GM12878 (cell line): ENCODE results near the gene CTAG1B. TPM values are rescaled to one million over a fixed set of nuclear protein-coding genes. Genes with fewer than 3 reads are reported as not detected.

ENCODE experiments used
- EP300 ChIP-seq, 2 experiments: fragments of 150-350 bp in 1 of 2; IDR thresholded peaks; 2 replicates each; pipeline ENCODE4 v1.6.1; 2011 to 2012; ENCODE audit warnings: low read depth in 2 of 2, low read length in 2 of 2, borderline replicate concordance in 1 of 2, improper control_type of control experiment in 1 of 2, inconsistent platforms in 1 of 2; ENCODE audit not compliant: control insufficient read depth in 1 of 2
- HSF1 ChIP-seq: fragments of 150-350 bp; IDR thresholded peaks from 2 replicates; pipeline ENCODE4 v1.6.1; 2014; ENCODE audit warnings: mild to moderate bottlenecking, low read depth, low read length
- MYC ChIP-seq: IDR thresholded peaks from 2 replicates; pipeline ENCODE4 v1.6.1; 2011; ENCODE audit warnings: mild to moderate bottlenecking, low read length, moderate library complexity, inconsistent platforms; ENCODE audit not compliant: insufficient read depth, insufficient replicate concordance, insufficient read length, severe bottlenecking
- NBN ChIP-seq: fragments of 450-650 bp; IDR thresholded peaks from 2 replicates; pipeline ENCODE4 v1.6.1; 2016
- NR2C2 ChIP-seq: IDR thresholded peaks from 2 replicates; pipeline ENCODE4 v1.6.1; 2011; ENCODE audit warnings: borderline replicate concordance, low read depth; ENCODE audit not compliant: control insufficient read depth, insufficient read length
- PAX8 ChIP-seq: fragments of 450-650 bp; IDR thresholded peaks from 2 replicates; pipeline ENCODE4 v1.6.1; 2017; ENCODE audit warnings: mild to moderate bottlenecking, moderate library complexity
- PBX3 ChIP-seq: IDR thresholded peaks from 2 replicates; pipeline ENCODE4 v1.6.1; 2011; ENCODE audit warnings: mild to moderate bottlenecking, low read depth, low read length, moderate library complexity; ENCODE audit not compliant: insufficient replicate concordance
- PML ChIP-seq: IDR thresholded peaks from 2 replicates; pipeline ENCODE4 v1.6.1; 2012; ENCODE audit warnings: low read length, inconsistent platforms
- PRDM15 ChIP-seq: fragments of 450-650 bp; formaldehyde crosslinking; IDR thresholded peaks from 2 replicates; pipeline ENCODE4 v1.4.0; 2020; ENCODE audit warnings: mild to moderate bottlenecking, moderate library complexity
- RCOR1 ChIP-seq: conservative IDR thresholded peaks from 2 replicates; pipeline ENCODE4 v1.6.1; 2012; ENCODE audit warnings: low read depth, low read length, improper control_type of control experiment
- SP1 ChIP-seq: IDR thresholded peaks from one replicate; pipeline ENCODE4 v1.6.1; 2011; ENCODE audit warnings: low read depth, low read length
- TAF1 ChIP-seq: IDR thresholded peaks from 2 replicates; pipeline ENCODE4 v1.6.1; 2011; ENCODE audit warnings: mild to moderate bottlenecking, low read depth, low read length, borderline replicate concordance
- TCF3 ChIP-seq: IDR thresholded peaks from 2 replicates; pipeline ENCODE4 v1.6.1; 2012; ENCODE audit warnings: low read depth, mild to moderate bottlenecking, low read length, borderline replicate concordance; ENCODE audit not compliant: insufficient read depth
- ZNF207 ChIP-seq: fragments of 450-650 bp; IDR thresholded peaks from 2 replicates; pipeline ENCODE4 v1.6.1; 2014; ENCODE audit warnings: antibody characterized with exemption, mild to moderate bottlenecking, borderline replicate concordance
- ZSCAN29 ChIP-seq: fragments of 450-650 bp; IDR thresholded peaks from 2 replicates; pipeline ENCODE4 v1.6.1; 2017; ENCODE audit warnings: mild to moderate bottlenecking, moderate library complexity
- polyA plus RNA-seq, 11 experiments: library from polyadenylated mRNA; depleted of rRNA in 4 of 11; unstranded in 6 of 11; stranded (reverse) in 5 of 11; fragments of >200 nt; fragmentation: Nextera tagmentation in 4 of 11; fragmentation: Illumina TruSeq in 1 of 11; extraction: Ambion mirVana in 4 of 11; extraction: Trizol in 1 of 11; gene quantifications; 1 replicate in 1 of 11; 2 replicates in 10 of 11; pipeline versions ENCODE4 v1.2.1 to v1.2.3, GENCODE V29; 2011 to 2016; ENCODE audit warnings: inconsistent platforms in 2 of 11, missing spikeins in 2 of 11, low read depth in 1 of 11
- total RNA-seq, 4 experiments: library from RNA; depleted of rRNA in 3 of 4; stranded (reverse); fragments of >200 nt in 3 of 4; fragmentation: Illumina TruSeq in 1 of 4; extraction: Trizol in 1 of 4; gene quantifications; 2 replicates each; pipeline versions ENCODE4 v1.2.1 to v1.2.3, GENCODE V29; 2013 to 2021

The CTAG1B gene
- total and polyA plus RNA-seq, 10 of the 15 experiments (the other 5 are each of a cell fraction or from before 2014, with no cell fraction given): not detected

GRCh38 chrX:154658957-154659356 is 39.9 kb upstream of the CTAG1B start (continued):
- no peak for TF ChIP-seq PRDM15 (CRISPR knock-in tag)
- no peak for TF ChIP-seq EP300 (IDR thresholded peaks at IDR 0.05; ENCODE audit: borderline replicate concordance in 1 of 2, control insufficient read depth in 1 of 2, low read depth in 2 of 2, low read length in 2 of 2)
- TF ChIP-seq NR2C2: no peak
- no peak for TF ChIP-seq TCF3
- TF ChIP-seq PAX8: no peak
- no peak for TF ChIP-seq ZSCAN29
- no peak for TF ChIP-seq ZNF207
- TF ChIP-seq PML: no peak
- no peak for TF ChIP-seq TAF1
- TF ChIP-seq MYC: no peak
- no peak for TF ChIP-seq HSF1
- TF ChIP-seq RCOR1: no peak
- TF ChIP-seq SP1: no peak
- TF ChIP-seq NBN: no peak
- TF ChIP-seq PBX3: no peak
